ENCODE data around the gene BMI1.
"Not testable (repeated sequence)": the region's sequence is repeated elsewhere in the genome, so short reads cannot be mapped to it uniquely, and the experiment has no call there.

Gene BMI1

GRCh38 chr10:22340329-22341189, 19.7 kb downstream of the BMI1 start:
- DNase-seq: peak; percentile 93

- DNase-seq: peak; percentile 84
Measured at GRCh38 chr10:22341190-22341925, 20.5 kb downstream of the BMI1 start.

- DNase-seq: peak; percentile 33
Measured at GRCh38 chr10:22341926-22342196, 21.0 kb downstream of the BMI1 start.

DNA sequence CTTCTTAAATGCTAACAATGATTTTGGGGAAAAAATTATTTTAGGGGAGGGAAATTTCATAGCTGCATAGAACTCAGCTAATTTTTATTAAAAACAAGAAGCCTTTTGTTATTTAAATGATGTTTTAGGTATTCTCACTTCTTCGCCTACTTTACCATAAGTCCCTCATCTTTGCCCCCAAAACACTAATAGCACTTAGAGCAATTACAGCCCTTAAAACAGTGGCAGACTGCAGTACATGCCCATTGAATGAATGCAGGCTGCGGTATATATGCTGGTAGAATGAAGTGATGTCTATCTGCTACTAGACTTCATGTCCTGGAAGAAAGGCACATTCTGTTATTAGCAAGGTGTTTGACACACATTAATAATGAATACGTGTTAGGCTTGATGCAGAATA, 21.5 kb downstream of the BMI1 start:
- DNase-seq: no peak

DNA sequence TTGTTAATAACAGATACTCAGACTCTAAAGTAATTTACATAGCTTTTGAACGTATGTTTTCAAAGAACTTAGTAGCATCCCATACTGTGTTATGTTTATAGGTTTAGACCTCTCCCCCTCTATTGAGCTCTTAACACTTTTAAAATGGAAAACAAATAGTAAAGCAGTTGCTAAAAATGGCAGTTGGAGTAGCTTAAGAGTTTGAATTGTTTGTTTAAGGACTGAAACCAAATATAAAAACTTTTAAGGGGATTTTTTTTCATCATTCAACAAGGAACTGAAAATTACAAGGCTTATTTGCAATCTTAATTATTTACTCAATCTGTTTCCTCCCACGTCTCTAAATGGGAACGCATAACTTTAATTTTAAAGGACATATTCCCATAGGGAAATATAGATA, 22.8 kb downstream of the BMI1 start:
- no peak for DNase-seq

- DNase-seq: no peak
Measured at GRCh38 chr10:22344249-22344648, 23.4 kb downstream of the BMI1 start.

DNA sequence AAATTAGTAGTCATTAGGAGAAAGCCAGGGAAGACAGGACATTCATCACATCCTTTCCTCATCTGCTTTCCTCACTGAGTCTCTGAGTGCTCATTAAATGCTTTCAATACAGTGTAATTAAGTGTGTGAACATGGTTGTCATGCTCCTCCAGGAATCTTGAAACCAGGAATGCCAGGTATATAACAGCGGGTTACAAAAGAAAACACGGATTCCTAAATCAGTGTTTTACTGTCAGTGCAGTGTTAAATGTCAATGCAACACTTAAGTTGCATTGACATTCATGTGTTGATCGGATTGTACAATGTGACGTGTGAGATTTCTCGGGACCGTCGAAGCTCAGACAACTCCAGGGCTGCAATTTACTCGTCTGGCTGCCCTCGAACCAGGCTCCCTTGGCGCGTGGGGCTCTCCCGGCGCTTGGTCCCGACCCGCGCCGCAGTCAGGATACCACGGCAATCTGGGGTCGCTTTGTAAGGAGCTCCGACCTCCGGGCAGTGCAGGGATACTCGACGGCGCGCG, 23.9 kb downstream of the BMI1 start:
- no peak for DNase-seq

DNA sequence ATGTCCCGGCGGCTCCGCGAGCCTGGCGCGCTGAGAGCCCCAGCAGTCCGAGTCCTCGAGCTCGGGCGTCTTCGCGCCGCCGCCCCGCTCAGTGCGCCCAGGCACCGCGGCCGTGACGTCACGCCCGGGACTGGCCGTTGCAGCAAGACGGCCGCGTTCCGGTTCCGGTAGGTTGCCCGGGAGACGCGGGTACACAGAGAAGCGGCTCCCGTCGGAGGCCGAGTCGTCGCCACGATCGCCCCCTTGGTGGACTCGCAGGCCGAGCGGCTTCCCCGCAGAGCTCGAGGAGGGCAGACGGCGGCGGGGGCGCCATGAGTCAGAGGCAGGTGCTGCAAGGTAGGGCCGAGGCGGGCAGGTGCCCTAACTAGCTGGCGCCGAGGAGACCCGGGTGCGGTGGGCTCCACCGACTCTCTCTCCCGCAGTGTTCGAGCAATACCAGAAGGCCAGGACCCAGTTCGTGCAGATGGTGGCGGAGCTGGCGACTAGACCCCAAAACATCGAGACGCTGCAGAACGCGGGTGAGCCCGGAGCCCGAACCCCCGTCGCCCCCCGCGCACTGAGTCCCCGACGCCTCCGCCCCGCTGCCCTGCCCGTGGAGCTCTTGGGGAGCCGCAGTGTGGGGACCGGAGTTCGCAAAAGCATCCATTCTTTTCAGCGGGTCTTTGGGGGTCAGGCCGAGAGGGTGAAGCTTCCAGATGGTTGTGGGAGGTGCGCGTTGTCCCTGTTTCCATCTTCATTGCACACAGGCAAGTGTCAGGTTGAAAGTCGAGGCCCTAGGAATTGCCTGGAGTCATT, 24.6 kb downstream of the BMI1 start, which contains the start of gene SPAG6:
SPAG6 (plus strand) TSS at position 196 of the 795 bp plus-strand sequence; CDS start at position 312, 116 bp downstream.
- peak; percentile 81 for DNase-seq

- DNase-seq: no peak
Measured at GRCh38 chr10:22346096-22346661, 25.3 kb downstream of the BMI1 start.

DNA sequence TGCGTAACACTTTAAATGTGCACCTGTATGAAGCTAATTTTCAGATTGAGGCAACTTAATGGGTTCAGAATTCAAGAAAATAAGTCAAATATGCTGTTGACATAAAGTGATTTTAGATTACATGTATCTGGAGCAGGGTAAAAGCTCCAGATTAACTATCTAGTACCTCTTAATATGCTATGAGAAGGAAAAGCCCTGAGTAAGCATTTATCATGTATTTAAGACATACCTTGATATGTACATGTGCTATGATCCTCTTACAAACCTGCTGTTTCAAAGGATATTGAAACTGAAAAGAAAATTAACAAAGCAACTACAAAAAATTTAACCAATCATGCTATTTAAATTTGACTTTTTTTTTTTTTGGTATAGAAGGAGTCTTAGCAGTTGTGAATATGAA, 28.9 kb downstream of the BMI1 start:
- DNase-seq: no peak

- no peak for DNase-seq
Measured at GRCh38 chr10:22351131-22351703, 30.3 kb downstream of the BMI1 start.

DNA sequence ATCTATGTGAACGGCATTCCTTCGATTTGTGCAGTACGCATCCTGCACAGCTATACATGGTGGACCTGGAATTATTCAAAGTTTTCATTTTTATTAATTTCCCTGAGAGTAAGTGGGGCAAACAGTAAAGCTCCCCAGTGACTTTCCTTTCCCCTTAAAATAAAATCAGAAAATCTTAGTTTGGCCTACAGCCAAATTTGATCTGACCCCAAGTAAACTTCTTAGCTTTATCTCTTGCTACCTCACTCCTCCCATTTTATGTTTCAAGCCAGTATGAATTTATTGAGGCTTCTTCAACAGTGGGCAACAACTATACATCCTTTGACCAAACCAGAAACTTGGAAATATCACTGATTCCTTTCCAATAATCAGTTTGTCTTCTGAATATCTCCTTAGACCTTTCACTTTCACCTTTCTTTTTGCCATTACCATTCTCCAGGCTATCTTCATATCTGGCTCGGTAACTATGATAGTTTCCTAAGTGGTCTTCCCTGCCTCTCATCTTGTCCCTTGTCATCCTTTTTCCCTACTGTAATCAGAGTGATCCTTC, 35.5 kb downstream of the BMI1 start:
- no peak for DNase-seq

GRCh38 chr10:22357770-22358169, 36.9 kb downstream of the BMI1 start:
- not testable (repeated sequence) for DNase-seq

DNA sequence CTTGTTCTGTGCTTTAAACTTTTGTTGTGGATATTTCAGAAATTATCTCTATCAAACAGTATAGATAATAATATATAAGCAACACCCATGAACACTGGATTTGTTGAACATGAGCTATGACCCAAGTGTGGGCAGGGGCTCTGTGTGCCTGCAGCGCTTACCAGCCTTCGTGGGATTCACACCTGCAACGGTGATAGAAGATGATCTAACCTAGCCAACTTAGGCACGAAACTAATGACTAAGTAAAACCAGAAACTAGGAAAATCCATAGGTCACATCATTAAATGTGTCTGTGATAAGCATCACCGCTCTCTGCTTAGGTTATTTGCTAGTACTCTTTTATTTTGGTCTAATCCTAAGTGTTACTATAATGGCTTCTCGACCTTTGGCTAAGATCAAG, 42.4 kb downstream of the BMI1 start:
- no peak for DNase-seq

DNA sequence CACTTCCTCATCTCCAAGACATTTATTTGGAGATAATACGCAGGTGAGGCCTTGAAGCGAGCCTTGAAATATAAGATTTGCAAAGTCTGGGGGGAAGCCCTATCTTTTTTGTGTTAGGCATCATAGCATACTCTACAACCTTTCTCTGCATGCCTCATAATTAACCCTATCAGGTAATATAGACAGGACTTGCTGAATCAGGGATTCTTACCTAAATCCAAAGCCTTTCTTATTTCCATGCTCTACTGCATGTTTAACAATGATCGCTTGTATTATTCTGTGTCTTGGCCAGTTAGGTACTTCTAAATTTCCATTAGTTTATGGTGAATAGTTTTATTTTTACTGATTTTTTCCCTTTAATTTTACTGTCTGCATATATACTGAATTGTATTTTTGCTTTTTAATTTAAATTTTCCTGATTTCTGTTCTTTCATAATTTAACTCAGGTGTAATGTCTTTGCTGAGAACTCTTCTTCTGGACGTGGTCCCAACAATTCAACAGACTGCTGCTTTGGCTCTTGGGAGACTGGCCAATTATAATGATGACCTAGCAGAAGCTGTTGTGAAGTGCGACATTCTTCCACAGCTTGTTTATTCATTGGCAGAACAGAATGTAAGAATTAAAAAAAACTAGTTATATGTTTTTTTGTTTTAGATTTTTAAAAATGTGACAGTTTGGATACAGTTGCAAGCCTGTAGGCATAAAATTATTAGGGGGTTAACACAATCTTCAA, 43.7 kb downstream of the BMI1 start:
- DNase-seq: no peak

- no peak for DNase-seq
Measured at GRCh38 chr10:22365233-22365632, 44.3 kb downstream of the BMI1 start.

GRCh38 chr10:22365644-22366434, 44.9 kb downstream of the BMI1 start:
- DNase-seq: no peak

DNA sequence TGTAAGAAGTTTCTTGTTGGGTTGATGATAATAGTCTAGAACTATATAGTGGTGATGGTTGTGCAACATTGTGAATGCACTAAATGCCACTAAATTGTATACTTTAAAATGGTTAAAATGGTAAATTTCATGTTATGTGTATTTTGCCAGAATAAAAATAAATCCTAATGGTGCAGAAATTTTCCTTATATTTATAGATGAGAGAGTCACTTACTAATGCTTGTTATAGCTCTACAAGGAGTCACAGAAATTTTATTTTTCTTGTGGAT, 45.5 kb downstream of the BMI1 start:
- DNase-seq: no peak

DNA sequence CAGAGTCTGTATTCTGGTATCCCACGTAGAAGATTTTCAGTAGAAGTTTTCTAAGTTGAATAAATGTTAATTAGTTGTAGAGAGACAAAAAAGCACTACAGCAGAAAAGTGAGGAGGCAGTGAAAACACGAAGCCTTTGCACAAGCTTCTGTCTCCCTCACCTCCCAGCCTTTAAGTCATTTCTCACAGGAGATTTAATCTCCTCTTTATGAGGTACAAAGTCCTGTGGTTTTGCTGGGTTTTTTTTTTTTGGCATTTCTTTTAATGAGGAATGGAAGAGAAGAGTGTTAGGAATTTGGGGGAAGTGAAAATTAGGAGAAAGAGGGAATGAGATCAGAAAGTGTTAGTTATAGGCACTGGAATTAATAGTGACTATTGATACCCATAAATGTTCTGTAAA, 45.9 kb downstream of the BMI1 start:
- DNase-seq: no peak

- DNase-seq: no peak
Measured at GRCh38 chr10:22367471-22367870, 46.6 kb downstream of the BMI1 start.

GRCh38 chr10:22368402-22368801, 47.5 kb downstream of the BMI1 start:
- no peak for DNase-seq
